ENCODE results near the gene CFAP92.

DNA sequence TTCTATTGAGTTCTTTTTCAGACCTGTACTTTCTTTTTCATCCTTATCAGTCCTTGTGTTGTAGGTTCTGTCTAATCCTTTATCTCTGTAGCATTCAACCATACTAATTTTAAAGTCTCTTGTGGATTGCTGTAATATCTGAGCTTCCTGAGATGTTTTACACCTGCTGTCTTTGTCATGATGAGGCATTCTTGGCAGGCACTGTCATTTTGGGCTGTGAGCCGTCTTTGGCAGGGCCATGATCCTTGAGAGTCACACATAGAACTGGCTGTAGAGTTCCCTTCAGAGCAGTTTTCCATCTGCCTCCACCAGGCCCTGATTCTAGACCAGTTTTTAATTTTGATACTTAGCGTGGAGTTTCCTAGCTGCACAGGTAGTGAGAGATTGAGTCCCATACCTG lies 13.9 kb upstream of the CFAP92 start:
- TF ChIP-seq, protein P1, sequence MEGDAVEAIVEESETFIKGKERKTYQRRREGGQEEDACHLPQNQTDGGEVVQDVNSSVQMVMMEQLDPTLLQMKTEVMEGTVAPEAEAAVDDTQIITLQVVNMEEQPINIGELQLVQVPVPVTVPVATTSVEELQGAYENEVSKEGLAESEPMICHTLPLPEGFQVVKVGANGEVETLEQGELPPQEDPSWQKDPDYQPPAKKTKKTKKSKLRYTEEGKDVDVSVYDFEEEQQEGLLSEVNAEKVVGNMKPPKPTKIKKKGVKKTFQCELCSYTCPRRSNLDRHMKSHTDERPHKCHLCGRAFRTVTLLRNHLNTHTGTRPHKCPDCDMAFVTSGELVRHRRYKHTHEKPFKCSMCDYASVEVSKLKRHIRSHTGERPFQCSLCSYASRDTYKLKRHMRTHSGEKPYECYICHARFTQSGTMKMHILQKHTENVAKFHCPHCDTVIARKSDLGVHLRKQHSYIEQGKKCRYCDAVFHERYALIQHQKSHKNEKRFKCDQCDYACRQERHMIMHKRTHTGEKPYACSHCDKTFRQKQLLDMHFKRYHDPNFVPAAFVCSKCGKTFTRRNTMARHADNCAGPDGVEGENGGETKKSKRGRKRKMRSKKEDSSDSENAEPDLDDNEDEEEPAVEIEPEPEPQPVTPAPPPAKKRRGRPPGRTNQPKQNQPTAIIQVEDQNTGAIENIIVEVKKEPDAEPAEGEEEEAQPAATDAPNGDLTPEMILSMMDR (tag by site-specific recombination; IDR thresholded peaks at IDR 0.05): no peak
- no peak for TF ChIP-seq ZBTB8A (tag by site-specific recombination; IDR thresholded peaks at IDR 0.05)
